Kidney epithelial cell (primary cell): ENCODE results near the gene SHB. TPM values are rescaled to one million over a fixed set of nuclear protein-coding genes. Genes with fewer than 3 reads are reported as not detected.

Experiments used
- DNase-seq: peaks from one replicate; pipeline ENCODE4 v3.0.0-alpha.2; 2010; ENCODE audit warnings: low read depth
- H3K27me3 ChIP-seq: 2 replicates; pipeline ENCODE4 v1.6.0; 2011; ENCODE audit warnings: low read length; ENCODE audit not compliant: control insufficient read depth, insufficient read depth
- H3K36me3 ChIP-seq: 2 replicates; pipeline ENCODE4 v1.5.1; 2011; ENCODE audit warnings: low read length; ENCODE audit not compliant: control insufficient read depth, insufficient read depth
- H3K4me3 ChIP-seq: 2 replicates; pipeline ENCODE4 v1.5.1; 2011; ENCODE audit warnings: low read depth, mild to moderate bottlenecking, control low read depth, low read length
- CTCF ChIP-seq: IDR thresholded peaks from 2 replicates; pipeline ENCODE4 v1.5.1; 2011; ENCODE audit warnings: mild to moderate bottlenecking, moderate library complexity, low read length, control low read depth, inconsistent platforms; ENCODE audit not compliant: insufficient read depth, poor library complexity, severe bottlenecking
- total RNA-seq: library from RNA; depleted of rRNA; stranded (reverse); fragments of >200 nt; gene quantifications from 2 replicates; pipeline ENCODE4 v1.2.3, GENCODE V29; 2015

SHB gene
- total RNA-seq, 1 donor from 2014 or later: 39.1 TPM

GRCh38 chr9:37921546-37922300, 147.3 kb downstream of the SHB start:
- Histone ChIP-seq H3K36me3 (peaks cover 2% of the 10 kb centered on the region), H3K27me3 (no peaks in the 10 kb centered on the region), H3K4me3 (no peak overlapping the region)
- peak; percentile 57 for TF ChIP-seq CTCF
- no peak for DNase-seq

GRCh38 chr9:37921168-37921510, 147.9 kb downstream of the SHB start:
- no peaks in the 10 kb centered on the region for H3K27me3 ChIP-seq
- H3K36me3 ChIP-seq: peaks cover 2% of the 10 kb centered on the region
- no peak overlapping the region for H3K4me3 ChIP-seq
- DNase-seq: no peak
- TF ChIP-seq CTCF: no peak

- DNase-seq: no peak
- H3K4me3 ChIP-seq: no peak overlapping the region
- no peak for TF ChIP-seq CTCF
- H3K27me3 ChIP-seq: no peaks in the 10 kb centered on the region
- H3K36me3 ChIP-seq: peaks cover 2% of the 10 kb centered on the region
Observed at GRCh38 chr9:37920471-37921167, 148.4 kb downstream of the SHB start.

- Histone ChIP-seq H3K4me3 (no peak overlapping the region), H3K36me3 (peaks cover 2% of the 10 kb centered on the region), H3K27me3 (no peaks in the 10 kb centered on the region)
- DNase-seq: no peak
- TF ChIP-seq CTCF: no peak
Observed at GRCh38 chr9:37919956-37920335, 149.1 kb downstream of the SHB start.

GRCh38 chr9:37919246-37919955, 149.6 kb downstream of the SHB start:
- no peak for DNase-seq
- no peak overlapping the region for H3K4me3 ChIP-seq
- H3K36me3 ChIP-seq: peaks cover 2% of the 10 kb centered on the region
- H3K27me3 ChIP-seq: no peaks in the 10 kb centered on the region
- TF ChIP-seq CTCF: no peak
